ENCODE results near the gene SYT15B. TPM values are rescaled to one million over a fixed set of nuclear protein-coding genes. Genes with fewer than 3 reads are reported as not detected.
"Not testable (repeated sequence)": the region's sequence is repeated elsewhere in the genome, so short reads cannot be mapped to it uniquely, and the experiment has no call there.

SYT15B gene
- polyA plus RNA-seq (2013, experiment 1 of 2; ENCODE audit: insufficient read length): 1.9 TPM
- polyA plus RNA-seq (2013, experiment 2 of 2; ENCODE audit: insufficient read length): 1.9 TPM

DNA sequence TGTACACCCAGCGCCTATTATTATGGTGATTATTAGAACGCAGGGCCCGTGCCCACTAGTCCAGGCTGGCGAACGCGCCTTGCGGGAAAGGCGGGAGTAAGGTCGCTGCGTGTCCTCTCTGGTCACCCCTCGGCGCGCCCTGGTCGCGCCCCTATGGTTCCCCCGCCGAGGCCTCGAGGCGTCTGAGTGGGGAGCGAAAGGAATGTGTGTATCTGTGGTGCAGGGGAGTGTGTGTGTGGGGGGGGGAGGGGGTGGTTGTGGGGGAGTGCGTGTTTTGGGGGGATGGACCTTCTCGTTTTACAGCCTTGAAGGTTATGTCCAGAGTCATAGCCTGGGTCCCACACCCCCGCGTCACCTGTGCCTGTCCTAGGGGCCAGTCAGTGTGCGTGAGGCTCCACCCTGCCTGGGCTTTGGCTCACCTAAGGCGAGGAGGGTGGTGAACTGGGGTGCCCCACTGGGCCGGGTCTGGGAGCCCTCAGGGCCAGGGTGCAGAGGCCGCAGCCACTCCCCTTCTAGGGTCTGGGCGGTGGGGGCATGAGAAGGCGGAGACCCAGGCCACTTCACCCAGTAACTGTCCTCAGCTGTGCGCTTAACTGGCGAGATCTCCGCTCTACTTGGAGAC is at the start of gene SYT15B:
Gene SYT15B, minus strand, starts transcription at position 39 of the 622 bp plus-strand sequence. CDS start 952 bp downstream, outside the sequence.
- not testable (repeated sequence) for DNase-seq

DNA sequence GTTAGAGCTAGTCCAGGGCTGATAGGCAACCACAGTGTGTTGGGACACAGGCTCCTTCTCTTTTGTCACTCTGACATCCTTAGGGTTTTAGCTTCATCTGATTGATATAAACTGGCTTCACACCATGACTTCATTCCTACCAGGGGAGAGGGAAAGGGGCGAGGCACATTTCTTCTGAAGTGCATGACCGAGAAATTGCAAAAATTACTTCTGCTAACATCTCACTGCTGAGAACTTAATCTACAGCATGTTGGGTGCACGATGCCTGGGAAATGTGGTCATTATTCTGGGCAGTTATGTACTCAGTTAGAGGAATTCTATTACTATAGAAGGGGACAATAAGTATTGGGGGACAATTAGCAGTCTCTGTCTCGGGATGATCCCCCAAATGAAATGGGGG is 16.2 kb upstream of the SYT15B start:
- not testable (repeated sequence) for DNase-seq

DNA sequence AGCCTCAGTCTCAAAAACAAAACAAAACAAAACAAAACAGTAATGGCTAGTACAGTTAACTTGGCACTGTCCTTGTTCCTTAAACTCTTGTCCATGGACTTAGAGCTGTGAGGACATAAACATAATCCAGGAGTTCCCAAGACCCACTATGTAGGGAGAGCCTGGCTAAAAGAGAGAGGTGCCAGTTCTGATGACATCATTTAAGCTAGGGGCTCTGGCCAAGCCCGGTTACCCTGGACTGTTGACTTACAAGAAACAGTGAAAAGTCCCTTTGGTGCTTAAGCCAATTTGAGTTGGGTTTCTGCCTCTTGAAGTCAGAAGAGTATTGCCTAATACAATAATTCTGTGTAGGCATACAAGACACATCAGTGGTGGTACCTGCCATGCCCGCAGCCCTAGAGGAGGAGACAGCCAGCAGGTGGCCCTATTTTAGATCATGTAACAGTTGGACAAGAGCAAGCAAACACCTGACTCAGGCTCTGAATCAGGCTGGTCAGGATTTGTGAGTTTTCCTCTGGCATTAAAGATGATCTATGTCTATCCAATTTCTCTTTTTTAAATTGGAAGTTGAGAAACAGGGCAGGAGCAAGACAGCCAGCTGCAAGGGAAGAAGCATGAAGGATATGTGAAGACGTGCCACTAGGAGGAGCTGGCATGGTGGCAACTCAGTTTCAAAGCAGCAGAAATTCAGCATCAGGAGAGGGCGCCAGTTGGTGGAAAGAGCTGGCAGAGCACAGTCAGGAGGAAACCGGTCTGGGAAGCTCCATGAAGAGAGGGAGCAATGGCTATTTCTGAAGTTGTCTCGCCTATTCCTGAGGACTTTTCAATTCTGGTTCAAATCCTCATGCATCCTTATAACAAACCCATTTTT is 12.2 kb upstream of the SYT15B start:
- DNase-seq: peak; percentile 41

DNA sequence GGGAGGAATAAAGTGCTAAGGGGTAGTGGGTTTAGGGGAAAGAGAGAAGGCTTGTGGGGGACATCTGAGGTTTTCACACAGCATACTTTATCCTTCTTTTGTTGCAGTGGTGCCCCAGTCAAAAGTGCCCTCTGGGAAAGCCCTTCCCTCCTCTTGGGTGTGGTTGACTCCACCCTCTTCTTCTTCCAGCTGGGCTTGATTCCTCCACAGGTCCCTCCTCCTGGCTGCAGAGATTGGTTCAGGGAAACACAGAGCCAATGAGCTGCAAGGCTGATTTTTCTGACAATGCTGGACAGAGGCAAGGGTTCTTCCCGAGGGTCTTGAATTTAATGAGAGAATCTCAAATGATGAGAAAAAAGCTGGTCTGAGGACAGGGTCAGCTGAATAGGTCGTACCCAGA is 7.4 kb upstream of the SYT15B start:
- DNase-seq: not testable (repeated sequence)

DNA sequence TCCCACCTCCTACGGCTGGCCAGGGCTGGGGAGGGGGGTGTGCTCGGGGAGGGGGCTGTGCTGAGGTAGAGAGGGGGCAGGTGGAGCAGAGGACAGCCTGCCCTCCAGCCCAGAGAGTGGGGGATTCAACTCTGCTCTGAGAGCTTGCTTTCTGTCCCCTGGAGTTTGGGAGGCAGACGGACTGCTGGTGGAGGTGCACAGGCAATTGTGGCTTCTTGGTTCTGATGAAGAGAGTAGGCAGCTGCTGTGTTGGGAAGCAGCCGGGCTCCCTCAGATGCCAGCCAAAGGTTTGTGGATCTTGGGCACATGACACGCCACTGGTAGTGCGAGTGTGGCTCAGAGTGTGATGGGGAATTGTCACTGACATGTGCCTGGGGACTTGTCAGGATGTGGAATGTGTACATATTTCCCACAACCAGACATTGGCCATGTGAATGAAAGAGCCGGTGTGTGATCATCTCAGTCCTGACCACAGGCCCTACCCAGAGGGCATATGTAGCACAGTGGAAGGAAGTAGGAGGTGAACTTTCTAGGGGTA is 5.3 kb upstream of the SYT15B start:
- not testable (repeated sequence) for DNase-seq

DNA sequence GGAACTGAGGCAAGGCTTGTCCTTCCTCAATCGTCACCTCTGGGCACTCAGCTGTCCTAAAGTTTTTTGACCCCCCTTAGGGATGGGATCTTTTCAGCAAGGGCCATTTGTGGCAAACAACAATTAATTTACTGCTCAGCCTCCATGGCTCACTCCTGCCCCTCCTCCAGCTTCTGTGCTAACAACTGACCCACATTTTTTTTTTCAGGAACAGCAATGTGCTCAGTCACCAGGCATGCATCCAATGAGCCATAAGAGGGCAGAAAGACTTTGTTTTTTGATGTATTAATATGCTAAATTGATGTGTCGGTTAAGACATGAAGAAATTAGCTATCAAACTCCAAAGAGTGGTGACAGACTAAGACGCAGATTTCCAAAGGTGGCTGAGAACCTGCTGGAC is 4.7 kb upstream of the SYT15B start:
- peak; percentile 72 for DNase-seq

DNA sequence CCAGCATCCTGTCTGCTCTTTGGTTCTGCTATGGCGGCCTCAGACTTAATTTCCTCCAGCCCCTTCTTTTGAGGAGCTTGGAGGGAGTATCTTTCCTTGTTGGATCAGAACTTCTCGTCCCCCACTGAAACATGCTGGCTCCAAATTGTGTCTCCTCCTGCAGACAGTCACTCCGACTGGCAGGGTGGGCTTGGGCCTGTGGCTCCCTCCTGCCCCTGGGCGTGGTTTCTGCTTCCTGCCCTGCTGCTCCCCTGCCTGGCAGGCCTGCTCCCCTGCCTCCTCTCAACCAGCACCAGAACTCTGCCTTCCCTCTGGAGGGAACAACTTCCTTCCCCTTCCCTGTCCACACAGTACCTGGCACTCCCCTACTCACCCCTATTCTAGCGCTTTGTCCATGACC is 3.8 kb upstream of the SYT15B start:
- not testable (repeated sequence) for DNase-seq

DNA sequence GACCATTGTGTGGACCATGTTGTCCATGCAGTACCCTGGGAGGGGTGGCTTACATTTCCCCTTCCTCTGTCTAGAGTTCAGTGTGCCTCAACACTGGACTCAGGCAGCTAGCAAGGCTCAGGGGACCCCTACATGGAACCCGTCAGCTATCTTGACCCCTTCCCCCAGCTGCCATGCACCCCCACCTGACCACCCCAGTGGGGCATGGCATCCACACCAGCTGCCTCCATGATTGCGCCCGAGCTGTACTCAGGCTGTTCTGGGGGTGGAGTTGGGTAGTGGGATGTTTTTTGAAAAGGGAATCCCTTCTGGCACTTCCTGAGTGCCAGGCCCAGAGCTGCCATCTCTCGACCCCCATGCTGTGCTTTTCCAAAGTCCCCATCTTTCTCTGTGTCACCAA is 1.8 kb upstream of the SYT15B start:
- not testable (repeated sequence) for DNase-seq

DNA sequence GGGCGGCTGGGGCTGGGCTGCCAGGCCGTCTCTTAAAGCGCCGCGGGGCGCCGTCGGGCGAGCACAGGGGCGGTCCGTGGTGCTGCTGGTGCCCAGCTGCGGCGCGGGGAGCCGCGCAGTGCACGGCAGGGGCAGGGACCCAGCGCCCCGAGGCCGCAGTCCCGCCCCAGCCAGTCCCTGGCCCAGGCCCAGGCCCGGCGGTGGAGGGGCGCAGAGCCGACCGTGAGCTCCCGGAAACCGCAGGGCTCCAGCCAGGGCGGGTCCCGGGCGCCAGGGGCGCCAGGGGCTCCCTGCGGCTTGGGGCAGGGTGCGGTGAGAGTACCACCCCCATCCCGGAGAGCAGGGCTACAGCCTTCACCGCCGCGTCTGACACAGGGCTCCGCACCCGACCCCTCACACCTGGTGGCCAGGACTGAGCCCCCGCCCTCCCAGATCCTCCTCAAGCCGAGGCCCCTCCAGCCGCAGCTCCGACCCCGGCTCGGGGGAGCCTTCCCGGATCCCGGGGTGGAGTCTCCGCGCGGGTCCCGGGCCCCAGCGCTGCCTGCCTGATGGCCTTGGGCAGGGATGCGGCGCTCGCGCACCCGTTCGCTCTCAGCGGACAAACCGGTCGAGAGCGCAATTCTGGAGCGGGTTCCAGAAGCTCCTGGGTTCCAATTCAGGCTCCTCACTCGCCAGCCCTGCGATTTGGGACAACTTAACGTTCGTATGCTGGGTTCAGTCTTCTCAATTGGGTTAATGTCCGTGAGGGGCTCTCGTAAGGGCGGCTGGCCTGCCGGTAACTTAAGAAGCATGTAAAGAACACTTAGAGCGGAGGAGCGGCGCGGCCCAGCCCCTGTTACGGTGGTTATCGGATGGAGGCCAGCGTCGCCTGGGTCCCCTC is 478 bp downstream of the SYT15B start:
- not testable (repeated sequence) for DNase-seq

DNA sequence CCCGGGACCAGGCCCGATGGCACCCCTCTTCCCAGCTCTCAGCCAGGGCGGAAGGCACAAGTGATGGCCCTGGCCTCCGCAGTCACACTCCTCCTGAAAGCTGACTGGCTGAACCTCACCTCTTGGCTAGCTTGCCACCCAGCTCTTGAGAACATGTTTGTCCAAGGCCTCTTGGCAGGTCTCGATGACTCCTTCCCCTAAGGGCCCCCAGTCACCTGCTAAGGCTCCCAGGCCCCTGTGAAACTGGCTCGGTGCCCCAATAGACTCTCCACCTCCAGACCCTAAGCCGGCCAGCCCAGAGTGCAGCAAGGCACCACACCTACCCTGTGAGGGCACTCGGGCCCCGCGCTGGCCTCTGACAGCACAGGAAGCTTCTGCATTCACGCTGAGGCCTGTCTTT is 4.5 kb downstream of the SYT15B start:
- not testable (repeated sequence) for DNase-seq

DNA sequence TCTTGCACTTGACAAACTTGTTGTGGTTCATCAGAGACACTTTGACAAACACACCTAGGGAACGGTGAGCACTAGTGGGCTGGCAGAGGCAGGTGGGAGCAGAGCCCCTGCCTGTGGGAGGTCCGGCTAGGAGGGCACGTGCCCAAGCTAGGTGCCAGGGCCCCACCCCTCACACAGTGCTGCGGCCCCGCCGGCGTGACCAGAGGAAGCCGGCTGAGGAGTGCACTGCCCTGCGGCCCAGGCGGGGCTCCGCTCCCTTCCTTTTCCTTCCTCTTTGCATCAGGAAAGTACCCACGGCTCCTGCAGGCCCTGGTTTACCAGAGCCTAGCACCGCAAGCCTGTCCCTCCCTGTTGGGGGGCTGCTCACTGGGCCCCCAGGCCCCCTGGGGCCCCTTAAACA is 7.2 kb downstream of the SYT15B start:
- not testable (repeated sequence) for DNase-seq

DNA sequence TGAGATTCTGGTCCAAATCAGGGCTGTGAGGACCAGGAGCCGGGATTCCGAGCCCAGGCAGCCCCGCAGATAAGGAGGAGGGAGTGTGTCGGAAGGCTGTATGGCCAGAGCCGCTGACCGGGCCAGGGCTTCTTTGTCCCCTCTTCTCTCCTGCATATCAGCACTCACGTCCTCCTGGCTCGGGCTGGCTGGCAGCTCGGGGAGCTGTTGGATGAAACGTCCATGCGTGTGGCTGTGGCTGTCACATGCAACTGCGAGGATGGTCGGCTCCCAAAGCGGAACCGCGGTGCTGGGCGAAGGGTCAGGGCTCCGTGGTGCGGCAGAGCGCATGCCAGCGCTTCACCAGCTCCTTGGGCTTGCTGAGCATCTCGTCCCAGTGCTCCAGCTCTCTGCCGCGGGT is 9.5 kb downstream of the SYT15B start:
- not testable (repeated sequence) for DNase-seq

DNA sequence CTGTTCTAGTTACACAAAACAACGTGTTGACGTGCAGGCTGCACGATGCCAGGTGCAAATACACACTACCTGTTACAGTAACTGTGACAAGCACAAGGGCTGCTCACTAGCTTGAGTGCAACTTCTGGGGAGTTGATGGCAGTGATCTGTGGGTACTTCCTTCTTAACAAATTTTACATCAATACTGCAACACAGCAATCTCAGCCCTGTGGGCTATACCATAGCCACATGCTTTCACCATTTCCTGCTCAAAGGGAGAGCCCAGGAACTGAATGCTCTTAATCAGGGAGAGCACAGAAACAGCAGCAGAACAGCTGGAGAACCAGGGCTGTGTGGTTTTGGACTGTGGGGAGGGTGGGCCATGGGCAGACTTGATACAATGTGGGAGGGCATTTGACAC is 10.2 kb downstream of the SYT15B start:
- not testable (repeated sequence) for DNase-seq

DNA sequence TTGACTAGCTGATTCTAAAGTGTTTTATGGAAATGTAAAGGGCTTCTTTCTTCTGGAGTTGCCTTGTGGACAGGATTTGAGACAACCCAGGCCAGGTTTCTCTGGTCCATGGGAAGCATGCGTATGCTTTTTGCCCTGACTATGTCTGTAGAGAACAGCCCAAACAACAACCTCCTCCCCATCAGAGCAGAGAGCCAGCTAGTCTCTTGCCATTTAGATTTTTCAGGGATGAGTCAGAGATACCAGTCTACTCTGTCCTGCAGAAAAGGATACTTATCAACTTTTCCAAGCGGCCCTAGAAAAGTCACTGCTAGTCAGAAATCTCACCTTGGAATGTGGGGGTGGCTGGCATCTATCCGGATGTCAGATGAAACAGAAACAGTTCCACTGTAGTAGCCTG is 11.6 kb downstream of the SYT15B start:
- not testable (repeated sequence) for DNase-seq

DNA sequence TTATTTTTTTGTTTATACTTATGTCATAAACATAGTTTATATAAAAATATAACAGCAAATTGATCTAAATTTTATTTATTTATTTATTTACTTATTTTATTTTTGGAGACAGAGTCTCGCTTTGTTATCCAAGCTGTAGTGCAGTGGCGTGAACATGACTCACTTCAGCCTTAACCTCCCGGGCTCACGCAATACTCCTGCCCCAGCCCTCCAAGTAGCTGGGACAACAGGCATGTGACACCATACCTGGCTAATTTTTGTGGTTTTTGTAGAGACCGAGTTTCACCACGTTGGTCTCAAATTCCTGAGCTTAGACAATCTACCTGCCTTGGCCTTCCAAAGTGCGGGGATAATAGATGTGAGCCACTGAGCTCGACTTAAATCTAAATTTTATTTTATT is 13.0 kb downstream of the SYT15B start:
- not testable (repeated sequence) for DNase-seq

DNA sequence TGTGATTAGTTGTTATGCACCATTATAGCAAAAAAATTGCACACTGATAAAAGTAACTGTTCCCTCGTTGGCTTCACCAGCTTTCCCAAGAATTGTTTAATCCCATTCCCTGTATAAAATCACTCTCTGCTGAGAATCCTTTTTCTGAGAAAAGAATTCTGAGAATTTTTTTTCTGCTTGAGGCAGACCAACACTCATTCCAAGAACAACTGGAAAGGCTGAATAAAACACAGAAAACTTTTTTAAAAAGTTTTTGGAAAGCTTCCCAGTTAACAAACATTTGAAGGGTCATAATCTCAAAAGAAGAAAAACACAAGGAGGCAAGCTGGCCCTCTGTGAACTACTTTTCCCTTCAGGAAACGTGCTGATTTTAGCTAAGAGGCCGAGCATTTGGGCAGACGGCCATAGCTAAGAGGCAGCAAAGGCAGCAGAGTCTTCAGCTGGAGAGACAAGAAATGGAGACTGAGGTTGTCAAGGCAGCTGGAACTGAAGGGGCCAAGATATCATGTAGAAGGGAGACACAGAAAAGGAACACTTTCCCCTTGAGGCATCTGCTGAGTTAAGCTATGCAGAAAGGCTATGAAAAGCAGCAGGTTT is 16.5 kb downstream of the SYT15B start:
- peak; percentile 3 for DNase-seq

DNA sequence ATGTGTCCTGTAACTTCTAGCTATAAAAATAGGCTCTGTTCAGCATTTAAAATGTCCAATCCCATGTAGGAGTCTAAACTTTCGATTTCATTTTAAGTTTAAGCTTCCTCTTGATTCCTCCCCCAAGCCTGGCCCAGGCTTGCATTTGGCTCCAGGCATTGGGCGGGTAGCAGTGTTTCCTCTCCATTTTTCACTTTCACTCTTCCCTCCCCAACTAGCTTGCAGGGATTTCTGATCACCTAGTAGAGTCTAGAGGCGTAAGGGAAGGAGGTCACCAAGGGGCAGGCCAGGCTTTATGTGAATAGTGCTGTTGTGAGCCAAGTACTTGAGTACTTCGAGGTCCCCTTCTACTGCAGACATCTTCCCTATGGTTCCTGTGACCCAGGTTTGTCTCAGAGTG is 18.5 kb downstream of the SYT15B start:
- DNase-seq: not testable (repeated sequence)

DNA sequence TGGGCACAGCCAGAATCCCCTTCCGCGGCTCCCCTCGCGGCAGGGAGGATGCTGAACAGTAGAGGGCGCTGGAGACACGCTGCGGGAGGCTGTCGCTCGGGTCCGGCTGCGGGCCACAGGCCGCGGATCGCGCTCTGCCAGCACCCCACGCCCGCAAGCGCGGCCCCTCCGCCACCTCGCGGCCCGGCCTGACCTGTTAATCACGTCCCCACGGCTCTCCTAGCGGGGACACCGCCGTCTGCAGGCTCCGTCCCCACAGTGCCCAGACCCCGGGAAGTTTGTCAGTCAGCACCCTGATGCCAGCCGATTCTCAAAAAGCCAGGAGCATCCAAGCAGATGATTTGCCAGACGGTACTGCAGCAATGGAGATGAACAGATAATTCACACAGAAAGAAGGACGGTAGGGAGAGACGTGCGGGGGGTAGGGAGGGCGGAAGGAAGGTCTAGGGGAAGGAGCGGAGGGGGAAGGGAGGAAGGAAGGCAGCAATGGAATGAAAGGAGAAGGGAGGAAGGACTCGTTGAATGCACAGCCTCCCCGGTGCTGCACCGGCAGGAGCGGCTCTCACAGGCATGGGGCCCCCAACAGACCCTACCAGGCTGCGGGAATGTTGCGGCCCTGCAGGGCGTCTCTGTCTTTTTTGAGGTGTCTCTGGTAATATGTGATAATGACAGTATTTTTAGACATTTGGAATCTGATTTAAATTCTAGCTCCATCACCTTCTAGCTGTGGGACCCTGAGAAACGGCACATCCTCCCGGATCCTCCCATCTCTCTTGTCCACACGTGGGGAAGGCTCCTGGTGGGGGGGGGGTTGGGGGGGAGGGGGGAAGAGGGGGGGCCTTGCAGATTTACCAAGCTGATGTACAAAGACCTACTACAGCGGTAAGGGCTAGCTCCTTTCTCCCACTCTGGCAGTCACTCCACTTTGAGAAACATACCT is 19.5 kb downstream of the SYT15B start:
- not testable (repeated sequence) for DNase-seq

DNA sequence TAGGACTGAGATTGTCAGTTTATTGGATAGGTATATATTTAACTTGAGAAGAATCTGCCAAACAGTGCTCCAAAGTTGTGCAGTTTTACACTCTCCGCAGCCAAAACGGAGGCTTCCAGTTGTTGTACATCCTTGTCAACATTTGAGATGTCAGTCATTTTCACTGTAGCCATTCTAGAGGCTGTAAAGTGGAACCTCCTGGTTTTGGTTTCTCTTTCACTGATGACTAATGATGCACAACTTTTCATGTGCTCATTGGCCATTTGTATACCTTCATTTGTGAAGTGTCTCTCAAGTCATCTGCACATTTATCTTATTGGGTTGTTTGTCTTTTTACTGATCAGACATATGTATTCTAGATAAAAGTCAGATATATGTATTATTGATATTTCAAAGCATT is 22.5 kb downstream of the SYT15B start:
- DNase-seq: not testable (repeated sequence)

DNA sequence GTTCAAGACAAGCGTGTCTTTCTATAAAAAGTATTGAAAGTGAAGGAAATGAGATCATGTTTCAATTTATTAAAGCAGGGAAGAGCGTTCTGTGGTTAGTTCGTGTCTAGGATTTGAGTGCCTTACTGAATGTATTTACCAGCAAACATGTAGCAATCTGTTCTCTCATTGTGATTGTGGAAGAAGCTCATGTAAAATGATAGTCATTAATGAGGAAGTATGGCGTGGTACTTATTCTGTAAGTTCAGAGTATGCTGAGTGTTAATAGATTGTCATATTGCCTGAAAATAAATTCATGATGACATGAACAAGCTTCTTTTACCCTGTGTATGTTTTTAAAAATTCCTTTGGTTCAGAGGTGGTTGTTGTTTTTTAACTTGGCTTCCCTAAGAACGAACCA is 32.5 kb downstream of the SYT15B start:
- not testable (repeated sequence) for DNase-seq

DNA sequence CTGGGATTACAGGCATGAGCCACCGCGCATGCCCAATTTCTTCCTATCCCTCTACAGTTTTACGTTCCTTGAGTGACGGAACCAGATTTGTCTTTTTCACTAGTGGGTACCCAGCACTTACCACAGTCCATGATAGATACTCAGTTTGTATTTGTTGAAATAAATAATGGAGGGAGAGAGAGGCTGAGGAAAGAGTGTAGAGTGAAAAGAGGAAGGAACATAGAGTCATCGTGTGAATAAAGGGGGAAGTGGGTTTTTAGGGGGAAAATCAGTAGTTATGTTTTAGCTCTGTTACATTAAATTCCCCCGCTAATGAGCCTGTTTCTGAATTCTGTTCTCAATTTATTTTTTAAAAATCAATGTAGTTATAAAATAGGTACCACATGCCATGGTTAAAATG is 37.7 kb downstream of the SYT15B start:
- DNase-seq: not testable (repeated sequence)

Data from fibroblast of skin of abdomen (primary cell).